Pancreas (tissue), 10 donors: ENCODE measurements around the gene SMIM24. TPM values are rescaled to one million over a fixed set of nuclear protein-coding genes. Genes with fewer than 3 reads are reported as not detected.

Experiments
- ATAC-seq, 4 donors: fragments of 200-7000 bp; cut with Tn5 transposase; one replicate each; pipeline versions ENCODE4 v1.8.0 to v1.9.1; 2020; ENCODE audit warnings: mild to moderate bottlenecking in 4 of 4, moderate library complexity in 4 of 4
- DNase-seq, 6 donors: peaks; one replicate each; pipeline ENCODE4 v3.0.0-alpha.2; 2020
- FAIRE-seq: peaks from 2 replicates; lab custom pipeline; 2012; peaks lifted over from hg19 to GRCh38; lab: Jason Lieb, UNC
- H3K27ac ChIP-seq, 4 donors: fragments of 200-600 bp; sonication (generic); 1 replicate in 3 of 4; 2 replicates in 1 of 4; pipeline versions ENCODE4 v1.5.0 to v1.8.0; 2020
- H3K27me3 ChIP-seq, 4 donors: fragments of 200-600 bp; one replicate each; pipeline ENCODE4 v1.8.0; 2021
- H3K36me3 ChIP-seq, 3 donors: fragments of 200-600 bp; sonication (generic) in 1 of 3; one replicate each; pipeline versions ENCODE4 v1.5.0 to v1.8.0; 2020 to 2021
- H3K4me1 ChIP-seq, 3 donors: fragments of 200-600 bp; one replicate each; pipeline ENCODE4 v1.8.0; 2021
- H3K4me3 ChIP-seq, 4 donors: fragments of 200-600 bp; sonication (generic) in 2 of 4; one replicate each; pipeline versions ENCODE4 v1.5.0 to v1.8.0; 2020 to 2021
- H3K9me3 ChIP-seq, 4 donors: fragments of 200-600 bp; one replicate each; pipeline ENCODE4 v1.8.0; 2021
- WGBS, 2 donors: extraction: QIAGEN DNeasy Blood & Tissue Kit; methylation state at CpG; one replicate each; pipeline ENCODE4 v1.1.7; 2013; 5-methylcytosine and 5-hydroxymethylcytosine counted together
- intact Hi-C, 3 donors: fragments of 100-400 bp; cut with DNase I; formaldehyde crosslinking; loops; one replicate each; pipeline versions ENCODE4 v1.11.1 to v1.14.2; 2022
- polyA plus RNA-seq, 2 donors: library from polyadenylated mRNA; stranded (reverse); fragments of 200-250 nt; gene quantifications; one replicate each; pipeline ENCODE4 v1.2.3, GENCODE V29; 2013
- total RNA-seq, 6 donors: library from RNA; stranded (reverse); fragmentation: NEBNext Ultra II Directional in 4 of 6; extraction: Animal tissue kit (Norgen Biotek cat#: 25700) in 4 of 6; gene quantifications; one replicate each; pipeline versions ENCODE4 v1.2.1 to v1.2.4, GENCODE V29; 2021 to 2023
- TF ChIP-seq, protein P1 (sequence below), 4 donors: fragments of 200-600 bp; sonication (generic) in 3 of 4; IDR thresholded peaks; one replicate each; pipeline versions ENCODE4 v1.5.0 to v1.8.0; 2021; ENCODE audit warnings: antibody characterized with exemption in 4 of 4
- donor health status: healthy with polysubstance abuse.
- donor health status: DM: no; HTN: no; CAD: no; lungs with moderate emphysema.
- donor health status: DM: no; HTN: no; CAD: no.
- donor health status: control.
- donor health status: control.
- donor health status: Bipolar disorder and iron deficiency.
- donor health status: DM: yes; HTN: yes; CAD: no.
- donor health status: DM: no; HTN: no; CAD: no.
- donor health status: DM: no; HTN: no; CAD: no.
- donor health status: DM: yes; HTN: yes; CAD: no.

Gene SMIM24
- total and polyA plus RNA-seq, 8 donors: 1.2 to 143 (median 4.4) TPM

DNA sequence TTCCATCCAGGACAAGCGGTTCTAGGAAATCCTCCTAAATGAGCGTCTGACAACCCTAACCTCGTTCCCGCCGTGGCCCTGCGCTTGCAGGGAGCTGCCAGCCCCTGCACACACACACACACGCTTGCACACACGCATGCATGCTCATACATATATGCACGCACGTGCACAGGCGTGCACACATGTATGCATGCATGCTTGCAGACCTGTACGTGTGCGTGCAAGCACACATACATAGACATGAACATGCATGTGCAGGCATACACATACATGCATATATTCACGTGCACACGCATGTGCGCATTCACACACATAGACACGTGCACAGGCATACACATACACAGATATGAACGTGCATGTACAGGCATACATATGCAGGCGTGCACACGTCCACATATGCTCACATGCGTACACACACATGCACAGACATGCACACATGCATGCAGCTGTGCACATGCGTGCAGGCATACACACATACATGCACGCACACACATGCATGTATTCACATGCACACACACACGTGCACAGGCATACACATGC is 35.6 kb downstream of the SMIM24 start:
- DNase-seq: no peak
- Histone ChIP-seq H3K4me1 (no peaks in the 10 kb centered on the region), H3K4me3 (no peak overlapping the region), H3K27ac (no peak overlapping the region), H3K9me3 (no peaks in the 10 kb centered on the region), H3K36me3 (peaks cover 7 to 54% (median 33%) of the 10 kb centered on the region in 3 donors), H3K27me3 (no peaks in the 10 kb centered on the region)
- ATAC-seq: no peak
- WGBS, 2 donors: 87 to 88% methylated on average over 24 of the region's 24 CpGs
- FAIRE-seq: no peak
- intact Hi-C loops: no loop called here
- TF ChIP-seq, protein P1, sequence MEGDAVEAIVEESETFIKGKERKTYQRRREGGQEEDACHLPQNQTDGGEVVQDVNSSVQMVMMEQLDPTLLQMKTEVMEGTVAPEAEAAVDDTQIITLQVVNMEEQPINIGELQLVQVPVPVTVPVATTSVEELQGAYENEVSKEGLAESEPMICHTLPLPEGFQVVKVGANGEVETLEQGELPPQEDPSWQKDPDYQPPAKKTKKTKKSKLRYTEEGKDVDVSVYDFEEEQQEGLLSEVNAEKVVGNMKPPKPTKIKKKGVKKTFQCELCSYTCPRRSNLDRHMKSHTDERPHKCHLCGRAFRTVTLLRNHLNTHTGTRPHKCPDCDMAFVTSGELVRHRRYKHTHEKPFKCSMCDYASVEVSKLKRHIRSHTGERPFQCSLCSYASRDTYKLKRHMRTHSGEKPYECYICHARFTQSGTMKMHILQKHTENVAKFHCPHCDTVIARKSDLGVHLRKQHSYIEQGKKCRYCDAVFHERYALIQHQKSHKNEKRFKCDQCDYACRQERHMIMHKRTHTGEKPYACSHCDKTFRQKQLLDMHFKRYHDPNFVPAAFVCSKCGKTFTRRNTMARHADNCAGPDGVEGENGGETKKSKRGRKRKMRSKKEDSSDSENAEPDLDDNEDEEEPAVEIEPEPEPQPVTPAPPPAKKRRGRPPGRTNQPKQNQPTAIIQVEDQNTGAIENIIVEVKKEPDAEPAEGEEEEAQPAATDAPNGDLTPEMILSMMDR (IDR thresholded peaks at IDR 0.05): no peak

DNA sequence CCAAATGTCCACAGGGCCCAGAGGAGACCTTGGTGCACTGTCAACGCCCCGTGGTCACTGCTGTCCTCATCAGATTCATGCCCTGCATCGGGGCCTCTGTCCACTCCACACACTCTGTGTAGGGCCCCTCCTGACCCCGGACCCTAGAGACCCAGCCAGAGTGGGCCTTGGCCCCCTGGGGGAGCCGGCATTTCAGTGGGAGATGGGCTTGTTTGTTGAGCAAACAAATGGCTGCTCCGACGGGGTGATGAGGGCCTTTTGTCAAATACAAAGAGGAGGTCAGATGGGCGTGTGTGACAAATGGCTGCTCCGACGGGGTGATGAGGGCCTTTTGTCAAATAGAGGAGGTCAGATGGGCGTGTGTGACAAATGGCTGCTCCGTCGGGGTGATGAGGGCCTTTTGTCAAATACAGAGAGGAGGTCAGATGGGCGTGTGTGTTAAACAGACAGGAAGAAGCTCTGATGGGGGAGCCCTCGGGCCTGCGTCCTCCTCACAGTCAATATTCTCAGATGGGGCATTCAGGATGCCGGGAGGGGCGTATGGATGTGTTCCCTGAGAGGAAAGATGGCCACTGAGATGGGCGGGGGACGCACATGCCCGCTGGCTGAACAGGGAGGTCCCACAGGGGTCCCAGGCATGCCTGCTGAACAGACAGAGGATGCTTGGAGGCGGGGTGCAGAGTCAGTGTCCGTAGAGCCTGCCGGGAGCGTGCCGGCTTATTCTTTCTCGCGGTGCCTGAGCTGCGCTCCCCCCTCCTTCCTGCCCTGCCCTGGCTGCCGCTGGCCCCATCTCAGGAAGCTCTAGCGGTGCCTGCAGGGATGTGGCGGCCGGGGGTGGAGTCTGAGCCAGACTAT is 36.3 kb downstream of the SMIM24 start:
- 68 to 69% methylated on average over 32 to 33 of the region's 33 CpGs for WGBS, 2 donors
- peak; percentile 15 to 40 (median 25) for ATAC-seq
- peaks cover 5 to 49% (median 27%) of the 10 kb centered on the region in 3 donors for H3K36me3 ChIP-seq
- DNase-seq: peak in 1 of 6 donors; percentile 48
- intact Hi-C loops: no loop called here
- H3K9me3 ChIP-seq: no peaks in the 10 kb centered on the region
- TF ChIP-seq, protein P1 (IDR thresholded peaks at IDR 0.05): no peak
- FAIRE-seq: no peak
- H3K4me1 ChIP-seq: no peaks in the 10 kb centered on the region
- no peak overlapping the region for H3K27ac ChIP-seq
- H3K27me3 ChIP-seq: no peaks in the 10 kb centered on the region
- no peak overlapping the region for H3K4me3 ChIP-seq

DNA sequence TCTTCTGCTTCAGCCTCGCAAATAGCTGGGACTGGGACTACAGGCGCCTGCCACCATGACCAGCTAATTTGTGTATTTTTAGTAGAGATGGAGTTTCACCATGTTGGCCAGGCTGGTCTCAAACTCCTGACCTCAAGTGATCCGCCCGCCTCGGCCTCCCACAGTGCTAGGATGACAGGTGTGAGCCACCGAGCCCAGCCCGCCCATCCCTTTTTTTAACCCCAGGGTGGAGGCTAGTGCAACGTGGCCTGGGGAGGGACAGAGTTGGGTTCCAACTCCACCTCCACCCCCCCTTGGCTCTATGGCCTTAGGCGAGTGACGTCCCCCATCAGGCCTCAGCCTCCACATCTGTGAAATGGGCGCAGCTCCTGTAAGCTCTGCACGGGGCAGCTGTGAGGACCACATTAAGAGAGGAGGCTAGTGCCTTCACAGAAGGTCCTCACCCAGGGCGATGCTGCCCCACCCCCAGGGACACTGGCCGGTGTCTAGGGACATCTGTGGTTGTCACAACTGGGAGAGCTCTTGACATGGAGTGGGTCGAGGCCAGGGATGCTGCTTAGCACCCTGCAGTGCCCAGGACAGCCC is 37.7 kb downstream of the SMIM24 start:
- Histone ChIP-seq H3K9me3 (no peaks in the 10 kb centered on the region), H3K36me3 (peaks cover 4 to 46% (median 23%) of the 10 kb centered on the region in 3 donors), H3K27ac (no peak overlapping the region), H3K4me1 (no peaks in the 10 kb centered on the region), H3K27me3 (no peaks in the 10 kb centered on the region), H3K4me3 (no peak overlapping the region)
- 84 to 95% methylated on average over 15 of the region's 15 CpGs for WGBS, 2 donors
- intact Hi-C loops: no loop called here
- TF ChIP-seq, protein P1 (IDR thresholded peaks at IDR 0.05): no peak
- DNase-seq (peak in 1 of 6 donors; percentile 30), FAIRE-seq (no peak), ATAC-seq (no peak)

DNA sequence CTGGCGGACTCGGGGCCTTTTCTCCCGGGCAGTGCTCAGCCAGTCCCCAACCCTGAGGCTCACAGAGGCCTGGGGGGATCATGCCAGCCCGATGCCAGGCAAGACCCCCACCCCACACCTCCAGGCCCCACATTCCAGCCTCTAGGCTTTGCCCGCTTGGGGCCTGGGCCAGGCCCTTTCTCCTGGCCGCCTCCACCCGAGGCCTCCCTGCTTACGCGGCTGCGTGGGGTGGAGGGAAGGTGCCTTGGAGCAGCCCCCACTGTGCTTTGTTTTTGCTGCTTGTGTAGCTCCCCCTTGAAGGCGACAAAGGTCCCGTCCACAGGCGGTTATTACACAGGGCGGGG is 38.4 kb downstream of the SMIM24 start:
- FAIRE-seq (no peak), ATAC-seq (no peak), DNase-seq (peak in 1 of 6 donors; percentile 41)
- TF ChIP-seq, protein P1 (IDR thresholded peaks at IDR 0.05): no peak
- intact Hi-C loops: no loop called here
- Histone ChIP-seq H3K36me3 (peaks cover 4 to 44% (median 23%) of the 10 kb centered on the region in 3 donors), H3K27ac (no peak overlapping the region), H3K27me3 (no peaks in the 10 kb centered on the region), H3K9me3 (no peaks in the 10 kb centered on the region), H3K4me3 (no peak overlapping the region), H3K4me1 (no peaks in the 10 kb centered on the region)
- WGBS, 2 donors: 90 to 91% methylated on average over 14 of the region's 14 CpGs
